ENCODE data around the gene ARL4D.
A peak's percentile ranks its signal among the peaks of the same experiment; 100 is the strongest.

GRCh38 chr17:43368740-43369506 lies 29.9 kb upstream of the ARL4D start:
- TF ChIP-seq CTCF (IDR thresholded peaks at IDR 0.05) (no peak), POLR2AphosphoS5 (IDR thresholded peaks at IDR 0.05) (peak; percentile 39), POLR2A (IDR thresholded peaks at IDR 0.05) (peak; percentile 45)
